Fibroblast of mammary gland (primary cell): ENCODE data around the gene KREMEN1.

Experiments used
- DNase-seq: peaks from one replicate; pipeline ENCODE4 v3.0.0-alpha.2; 2010; ENCODE audit warnings: low read depth
- H3K4me3 ChIP-seq: 2 replicates; pipeline ENCODE4 v1.5.1; 2011; ENCODE audit warnings: low read depth, mild to moderate bottlenecking, low read length, moderate library complexity; ENCODE audit not compliant: control insufficient read depth
- TF ChIP-seq, protein P1 (sequence below): conservative IDR thresholded peaks from 2 replicates; pipeline ENCODE4 v1.5.1; 2011; ENCODE audit warnings: low read depth, low read length, inconsistent platforms; ENCODE audit not compliant: control insufficient read depth, insufficient read depth

Gene KREMEN1

DNA sequence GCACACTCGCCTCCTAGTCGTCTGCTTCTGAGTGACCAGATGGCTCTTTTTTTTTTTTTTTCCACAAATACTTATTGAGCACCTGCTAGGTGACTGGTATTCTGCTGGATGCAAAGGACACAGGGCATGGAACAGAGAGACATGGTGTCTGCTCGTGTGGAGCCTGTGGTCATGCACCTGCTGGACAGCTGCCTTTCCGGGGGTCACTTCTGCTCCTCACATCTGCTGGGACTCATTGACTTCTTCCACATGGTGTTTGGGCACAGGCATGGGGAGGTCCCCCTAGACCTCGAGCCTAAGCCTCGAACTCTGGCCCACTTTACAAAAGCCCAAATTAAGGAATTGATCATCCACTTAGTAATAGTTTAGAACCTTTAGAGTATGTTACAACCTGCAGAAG is 93.3 kb downstream of the KREMEN1 start:
- no peak overlapping the region for H3K4me3 ChIP-seq
- DNase-seq = no peak
- TF ChIP-seq, protein P1, sequence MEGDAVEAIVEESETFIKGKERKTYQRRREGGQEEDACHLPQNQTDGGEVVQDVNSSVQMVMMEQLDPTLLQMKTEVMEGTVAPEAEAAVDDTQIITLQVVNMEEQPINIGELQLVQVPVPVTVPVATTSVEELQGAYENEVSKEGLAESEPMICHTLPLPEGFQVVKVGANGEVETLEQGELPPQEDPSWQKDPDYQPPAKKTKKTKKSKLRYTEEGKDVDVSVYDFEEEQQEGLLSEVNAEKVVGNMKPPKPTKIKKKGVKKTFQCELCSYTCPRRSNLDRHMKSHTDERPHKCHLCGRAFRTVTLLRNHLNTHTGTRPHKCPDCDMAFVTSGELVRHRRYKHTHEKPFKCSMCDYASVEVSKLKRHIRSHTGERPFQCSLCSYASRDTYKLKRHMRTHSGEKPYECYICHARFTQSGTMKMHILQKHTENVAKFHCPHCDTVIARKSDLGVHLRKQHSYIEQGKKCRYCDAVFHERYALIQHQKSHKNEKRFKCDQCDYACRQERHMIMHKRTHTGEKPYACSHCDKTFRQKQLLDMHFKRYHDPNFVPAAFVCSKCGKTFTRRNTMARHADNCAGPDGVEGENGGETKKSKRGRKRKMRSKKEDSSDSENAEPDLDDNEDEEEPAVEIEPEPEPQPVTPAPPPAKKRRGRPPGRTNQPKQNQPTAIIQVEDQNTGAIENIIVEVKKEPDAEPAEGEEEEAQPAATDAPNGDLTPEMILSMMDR = no peak

DNA sequence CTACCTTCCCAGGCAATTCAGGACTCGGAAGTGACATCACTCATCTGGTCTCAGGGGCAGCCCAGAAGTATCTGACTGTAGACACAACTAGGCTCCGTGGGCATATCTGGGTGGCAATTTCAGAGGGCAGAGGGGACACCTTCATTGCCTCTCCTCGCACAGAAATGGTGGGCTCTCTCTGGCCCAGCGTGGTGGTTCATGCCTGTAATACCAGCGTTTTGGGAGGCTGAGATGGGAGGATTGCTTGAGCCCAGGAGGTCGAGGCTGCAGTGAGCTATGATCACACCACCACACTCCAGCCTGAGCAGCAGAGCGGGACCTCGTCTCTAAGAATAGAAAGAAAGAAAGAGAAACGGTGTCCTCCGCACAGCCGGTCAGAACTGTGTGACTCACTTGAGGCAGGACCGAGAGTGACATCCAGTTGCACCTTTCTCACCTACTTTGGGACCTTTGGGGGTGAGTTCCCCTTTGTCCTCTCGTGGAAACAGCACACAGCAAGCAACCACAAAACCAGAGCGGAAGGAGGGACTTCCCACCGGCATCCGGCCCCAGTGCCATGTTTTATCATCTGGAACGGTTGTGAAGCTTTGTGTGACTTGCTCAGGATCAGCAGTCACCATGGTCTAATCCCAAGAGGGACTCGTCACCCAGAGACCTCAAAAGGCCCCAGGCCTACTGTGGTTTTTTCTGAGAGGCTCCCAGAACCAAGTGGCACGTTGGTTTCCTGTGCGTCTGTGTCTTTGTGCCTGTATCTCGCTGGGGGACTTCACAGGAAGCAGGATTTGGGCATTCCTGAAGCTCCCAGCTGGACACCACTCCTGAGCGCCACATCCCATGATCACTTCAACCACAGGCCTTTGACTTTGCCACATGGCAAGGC is 94.4 kb downstream of the KREMEN1 start:
- TF ChIP-seq, protein P1 = no peak
- no peak overlapping the region for H3K4me3 ChIP-seq
- no peak for DNase-seq

DNA sequence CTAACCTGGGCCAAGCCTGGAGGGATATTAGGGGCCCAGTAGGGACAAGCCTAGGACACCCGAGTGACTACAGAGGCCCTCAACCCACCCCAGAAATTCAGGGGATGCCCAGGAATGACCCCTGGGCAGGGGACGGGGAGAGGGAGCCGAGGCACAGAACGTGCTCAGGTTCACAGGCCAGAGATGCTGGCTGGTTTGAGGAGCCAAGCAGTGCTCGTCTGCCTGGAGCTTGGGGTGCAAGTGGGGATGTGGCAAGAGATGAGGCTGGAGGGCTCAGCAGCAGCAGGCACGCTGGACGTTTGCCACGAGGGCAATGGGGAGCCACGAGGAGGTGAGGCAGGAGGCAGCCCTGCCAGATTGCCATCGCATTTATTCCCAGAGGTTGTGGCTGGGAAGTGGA is 98.9 kb downstream of the KREMEN1 start:
- no peak overlapping the region for H3K4me3 ChIP-seq
- DNase-seq = no peak
- TF ChIP-seq, protein P1 = no peak

DNA sequence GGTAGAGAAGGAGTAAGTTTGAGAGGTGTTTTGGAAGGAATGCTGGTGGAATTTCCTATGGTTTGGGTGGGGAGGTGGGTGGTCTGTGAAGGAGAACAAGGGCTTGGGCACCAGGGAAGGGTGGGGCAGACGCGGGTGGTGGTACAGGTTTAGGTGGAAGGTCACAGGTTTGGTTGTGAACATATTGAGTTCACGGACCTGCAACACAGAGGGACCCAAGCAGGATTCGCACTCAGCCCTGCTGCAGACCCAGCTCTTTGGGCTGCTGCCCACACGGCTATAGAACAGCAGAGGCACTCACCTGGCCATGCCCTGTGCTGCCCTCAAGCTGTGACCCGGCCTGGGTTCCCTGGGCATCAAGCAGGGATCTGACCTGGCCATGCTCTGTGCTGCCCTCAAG is 99.4 kb downstream of the KREMEN1 start:
- DNase-seq = no peak
- TF ChIP-seq, protein P1 = no peak
- H3K4me3 ChIP-seq = no peak overlapping the region

DNA sequence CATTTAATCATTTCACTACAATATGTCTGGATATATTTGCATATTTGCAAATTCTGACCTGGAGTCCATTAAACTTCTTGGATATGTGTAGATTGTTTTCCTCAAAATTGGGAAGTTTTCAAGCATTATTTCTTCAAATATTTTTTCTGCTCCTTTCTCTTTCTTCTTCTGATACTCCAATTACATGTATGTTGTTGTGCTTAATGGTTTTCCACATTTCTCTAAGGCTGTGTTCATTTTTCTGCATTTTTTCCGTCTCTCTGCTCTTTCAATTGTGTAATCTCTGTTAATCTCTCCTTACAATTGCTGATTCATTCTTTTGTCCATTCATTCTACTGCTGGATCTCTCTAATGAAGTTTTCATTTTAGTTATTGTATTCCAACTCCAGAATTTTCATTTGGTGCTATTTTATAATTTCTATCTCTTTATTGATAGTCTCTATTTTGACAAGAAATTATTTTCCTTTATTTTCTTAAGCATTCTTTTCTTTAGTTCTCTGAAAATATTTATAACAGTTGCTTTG is 102.5 kb downstream of the KREMEN1 start:
- TF ChIP-seq, protein P1 = no peak
- no peak overlapping the region for H3K4me3 ChIP-seq
- DNase-seq = no peak

DNA sequence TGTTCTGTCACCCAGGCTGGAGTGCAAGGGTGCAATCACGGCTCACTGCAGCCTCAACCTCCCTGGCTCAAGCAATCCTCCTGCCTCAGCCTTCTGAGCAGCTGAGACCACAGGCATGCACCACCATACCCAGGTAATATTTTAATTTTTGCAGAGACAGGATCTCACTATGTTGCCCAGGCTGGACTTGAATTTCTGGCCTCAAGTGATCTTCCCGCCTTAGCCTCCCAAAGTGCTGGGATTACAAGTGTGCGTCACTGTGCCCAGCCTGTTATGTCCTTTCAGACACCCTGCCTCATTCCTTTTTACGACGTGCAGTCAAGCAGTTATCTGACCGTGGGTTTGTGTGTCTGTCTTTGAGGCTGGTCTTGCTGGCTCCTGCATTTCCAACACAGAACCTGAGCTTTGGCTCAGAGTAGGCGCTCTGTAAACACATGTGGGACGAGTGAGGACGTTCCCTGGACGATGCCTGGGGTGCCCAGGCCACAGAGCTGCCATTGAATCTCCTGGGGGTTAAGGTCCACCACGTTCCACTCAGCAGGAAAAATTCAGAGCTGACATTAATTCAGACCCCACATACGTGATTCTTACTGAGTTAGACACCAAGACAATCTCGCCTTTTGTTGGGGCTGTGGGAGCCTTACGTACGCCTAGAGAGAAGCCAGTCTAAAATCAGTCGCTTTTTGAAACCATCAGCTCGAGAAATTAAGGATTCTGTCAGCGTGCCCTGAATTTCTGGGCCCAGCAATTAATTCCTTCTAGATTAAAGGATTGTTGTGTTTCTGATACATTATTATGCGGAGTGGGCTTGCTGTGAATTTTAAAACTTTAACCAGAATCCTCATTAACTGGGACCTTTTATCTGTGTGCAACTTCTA is 111.4 kb downstream of the KREMEN1 start:
- TF ChIP-seq, protein P1 = no peak
- H3K4me3 ChIP-seq = no peak overlapping the region
- no peak for DNase-seq
